H1 (cell line): ENCODE data around the gene MAPK8IP3. TPM values are rescaled to one million over a fixed set of nuclear protein-coding genes. Genes with fewer than 3 reads are reported as not detected.

Source experiments
- BCL11A ChIP-seq, 2 experiments: IDR thresholded peaks; one replicate each; pipeline ENCODE4 v1.6.1; 2011; ENCODE audit warnings: low read depth in 2 of 2, low read length in 2 of 2, mild to moderate bottlenecking in 2 of 2
- CTBP2 ChIP-seq: IDR thresholded peaks from 2 replicates; pipeline ENCODE4 v1.7.0; 2011; ENCODE audit warnings: borderline replicate concordance, mild to moderate bottlenecking, moderate library complexity, mixed read lengths, low read length; ENCODE audit not compliant: insufficient read depth, insufficient read length
- FOSL1 ChIP-seq: IDR thresholded peaks from 2 replicates; pipeline ENCODE4 v1.6.1; 2011; ENCODE audit warnings: mild to moderate bottlenecking, low read depth, low read length, moderate library complexity; ENCODE audit not compliant: insufficient read depth
- JUND ChIP-seq: IDR thresholded peaks from 2 replicates; pipeline ENCODE4 v1.6.1; 2011; ENCODE audit warnings: mild to moderate bottlenecking, improper control_type of control experiment, low read length
- KDM1A ChIP-seq: fragments of 200-600, 300-600 bp; sonication (generic); IDR thresholded peaks from 2 replicates; pipeline ENCODE4 v1.7.1; 2016; ENCODE audit warnings: mild to moderate bottlenecking, low read length, borderline replicate concordance
- NRF1 ChIP-seq: IDR thresholded peaks from 2 replicates; pipeline ENCODE4 v1.6.1; 2011; ENCODE audit warnings: mild to moderate bottlenecking, low read depth, low read length, improper control_type of control experiment
- POU5F1 ChIP-seq: IDR thresholded peaks from 2 replicates; pipeline ENCODE4 v1.6.1; 2011; ENCODE audit warnings: low read depth, mild to moderate bottlenecking, low read length, moderate library complexity
- SP1 ChIP-seq: IDR thresholded peaks from 2 replicates; pipeline ENCODE4 v1.6.1; 2011; ENCODE audit warnings: low read depth, low read length
- polyA plus RNA-seq, 7 experiments: library from polyadenylated mRNA; depleted of rRNA in 3 of 7; stranded (reverse) in 5 of 7; unstranded in 2 of 7; fragments of >200 nt in 5 of 7; fragments of 200-250 nt in 2 of 7; gene quantifications; 1 replicate in 5 of 7; 2 replicates in 1 of 7; 4 replicates in 1 of 7; pipeline versions ENCODE4 v1.2.1 to v1.2.3, GENCODE V29; 2011 to 2013; ENCODE audit warnings: missing spikeins in 2 of 7, mixed read lengths in 2 of 7
- total RNA-seq: library from RNA; stranded (reverse); fragmentation: NEBNext Ultra II Directional; extraction: Animal tissue kit (Norgen Biotek cat#: 25700); gene quantifications from 2 replicates; pipeline ENCODE4 v1.2.1, GENCODE V29; 2021
- TF ChIP-seq, protein P1 (sequence below): fragments of 300-600 bp; sonication (generic); IDR thresholded peaks from 2 replicates; pipeline ENCODE4 v1.7.1; 2012; ENCODE audit warnings: low read length, moderate library complexity, mild to moderate bottlenecking, inconsistent platforms; ENCODE audit not compliant: insufficient replicate concordance
- TF ChIP-seq, protein P2 (sequence below): IDR thresholded peaks from 2 replicates; pipeline ENCODE4 v1.6.1; 2012; ENCODE audit warnings: inconsistent platforms

Gene MAPK8IP3
- total and polyA plus RNA-seq, 2 of the 8 experiments (the other 6 are each of a cell fraction or from before 2014, with no cell fraction given): 16.9 to 43.4 TPM

DNA sequence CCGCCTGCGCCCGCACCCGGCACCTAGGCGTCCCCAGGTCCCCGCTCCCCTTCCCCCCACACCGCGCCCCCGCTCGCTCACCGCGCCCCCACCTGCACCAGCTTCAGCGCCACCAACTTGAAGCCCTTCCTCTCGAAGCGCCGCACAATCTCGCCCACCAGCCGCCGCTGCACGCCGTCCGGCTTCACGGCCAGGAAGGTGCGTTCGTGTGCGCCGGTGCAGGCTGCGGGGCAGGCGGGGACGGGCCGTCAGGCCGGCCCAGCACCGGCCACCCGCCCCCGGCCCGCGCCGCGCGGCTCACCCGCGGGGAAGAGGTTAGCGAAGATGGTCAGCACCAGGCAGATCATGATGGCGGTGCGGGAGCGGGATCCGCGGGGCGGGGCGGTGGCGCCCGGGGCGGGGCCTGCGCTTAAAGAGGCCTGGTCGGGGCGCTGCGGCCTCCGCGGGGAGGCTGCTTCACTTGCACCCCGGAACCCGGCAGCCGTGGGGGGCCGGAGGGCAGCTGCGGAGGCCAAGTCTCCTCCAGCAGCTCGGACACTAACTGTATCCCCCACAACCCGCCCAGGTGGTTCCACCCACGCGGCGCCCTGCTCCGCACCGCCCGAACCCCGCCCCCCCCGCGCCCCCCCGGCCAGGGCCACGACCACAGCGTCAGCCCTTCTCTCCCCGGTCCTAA is 65.3 kb downstream of the MAPK8IP3 start, which contains the start of gene NME3 (continued):
- TF ChIP-seq, protein P1, sequence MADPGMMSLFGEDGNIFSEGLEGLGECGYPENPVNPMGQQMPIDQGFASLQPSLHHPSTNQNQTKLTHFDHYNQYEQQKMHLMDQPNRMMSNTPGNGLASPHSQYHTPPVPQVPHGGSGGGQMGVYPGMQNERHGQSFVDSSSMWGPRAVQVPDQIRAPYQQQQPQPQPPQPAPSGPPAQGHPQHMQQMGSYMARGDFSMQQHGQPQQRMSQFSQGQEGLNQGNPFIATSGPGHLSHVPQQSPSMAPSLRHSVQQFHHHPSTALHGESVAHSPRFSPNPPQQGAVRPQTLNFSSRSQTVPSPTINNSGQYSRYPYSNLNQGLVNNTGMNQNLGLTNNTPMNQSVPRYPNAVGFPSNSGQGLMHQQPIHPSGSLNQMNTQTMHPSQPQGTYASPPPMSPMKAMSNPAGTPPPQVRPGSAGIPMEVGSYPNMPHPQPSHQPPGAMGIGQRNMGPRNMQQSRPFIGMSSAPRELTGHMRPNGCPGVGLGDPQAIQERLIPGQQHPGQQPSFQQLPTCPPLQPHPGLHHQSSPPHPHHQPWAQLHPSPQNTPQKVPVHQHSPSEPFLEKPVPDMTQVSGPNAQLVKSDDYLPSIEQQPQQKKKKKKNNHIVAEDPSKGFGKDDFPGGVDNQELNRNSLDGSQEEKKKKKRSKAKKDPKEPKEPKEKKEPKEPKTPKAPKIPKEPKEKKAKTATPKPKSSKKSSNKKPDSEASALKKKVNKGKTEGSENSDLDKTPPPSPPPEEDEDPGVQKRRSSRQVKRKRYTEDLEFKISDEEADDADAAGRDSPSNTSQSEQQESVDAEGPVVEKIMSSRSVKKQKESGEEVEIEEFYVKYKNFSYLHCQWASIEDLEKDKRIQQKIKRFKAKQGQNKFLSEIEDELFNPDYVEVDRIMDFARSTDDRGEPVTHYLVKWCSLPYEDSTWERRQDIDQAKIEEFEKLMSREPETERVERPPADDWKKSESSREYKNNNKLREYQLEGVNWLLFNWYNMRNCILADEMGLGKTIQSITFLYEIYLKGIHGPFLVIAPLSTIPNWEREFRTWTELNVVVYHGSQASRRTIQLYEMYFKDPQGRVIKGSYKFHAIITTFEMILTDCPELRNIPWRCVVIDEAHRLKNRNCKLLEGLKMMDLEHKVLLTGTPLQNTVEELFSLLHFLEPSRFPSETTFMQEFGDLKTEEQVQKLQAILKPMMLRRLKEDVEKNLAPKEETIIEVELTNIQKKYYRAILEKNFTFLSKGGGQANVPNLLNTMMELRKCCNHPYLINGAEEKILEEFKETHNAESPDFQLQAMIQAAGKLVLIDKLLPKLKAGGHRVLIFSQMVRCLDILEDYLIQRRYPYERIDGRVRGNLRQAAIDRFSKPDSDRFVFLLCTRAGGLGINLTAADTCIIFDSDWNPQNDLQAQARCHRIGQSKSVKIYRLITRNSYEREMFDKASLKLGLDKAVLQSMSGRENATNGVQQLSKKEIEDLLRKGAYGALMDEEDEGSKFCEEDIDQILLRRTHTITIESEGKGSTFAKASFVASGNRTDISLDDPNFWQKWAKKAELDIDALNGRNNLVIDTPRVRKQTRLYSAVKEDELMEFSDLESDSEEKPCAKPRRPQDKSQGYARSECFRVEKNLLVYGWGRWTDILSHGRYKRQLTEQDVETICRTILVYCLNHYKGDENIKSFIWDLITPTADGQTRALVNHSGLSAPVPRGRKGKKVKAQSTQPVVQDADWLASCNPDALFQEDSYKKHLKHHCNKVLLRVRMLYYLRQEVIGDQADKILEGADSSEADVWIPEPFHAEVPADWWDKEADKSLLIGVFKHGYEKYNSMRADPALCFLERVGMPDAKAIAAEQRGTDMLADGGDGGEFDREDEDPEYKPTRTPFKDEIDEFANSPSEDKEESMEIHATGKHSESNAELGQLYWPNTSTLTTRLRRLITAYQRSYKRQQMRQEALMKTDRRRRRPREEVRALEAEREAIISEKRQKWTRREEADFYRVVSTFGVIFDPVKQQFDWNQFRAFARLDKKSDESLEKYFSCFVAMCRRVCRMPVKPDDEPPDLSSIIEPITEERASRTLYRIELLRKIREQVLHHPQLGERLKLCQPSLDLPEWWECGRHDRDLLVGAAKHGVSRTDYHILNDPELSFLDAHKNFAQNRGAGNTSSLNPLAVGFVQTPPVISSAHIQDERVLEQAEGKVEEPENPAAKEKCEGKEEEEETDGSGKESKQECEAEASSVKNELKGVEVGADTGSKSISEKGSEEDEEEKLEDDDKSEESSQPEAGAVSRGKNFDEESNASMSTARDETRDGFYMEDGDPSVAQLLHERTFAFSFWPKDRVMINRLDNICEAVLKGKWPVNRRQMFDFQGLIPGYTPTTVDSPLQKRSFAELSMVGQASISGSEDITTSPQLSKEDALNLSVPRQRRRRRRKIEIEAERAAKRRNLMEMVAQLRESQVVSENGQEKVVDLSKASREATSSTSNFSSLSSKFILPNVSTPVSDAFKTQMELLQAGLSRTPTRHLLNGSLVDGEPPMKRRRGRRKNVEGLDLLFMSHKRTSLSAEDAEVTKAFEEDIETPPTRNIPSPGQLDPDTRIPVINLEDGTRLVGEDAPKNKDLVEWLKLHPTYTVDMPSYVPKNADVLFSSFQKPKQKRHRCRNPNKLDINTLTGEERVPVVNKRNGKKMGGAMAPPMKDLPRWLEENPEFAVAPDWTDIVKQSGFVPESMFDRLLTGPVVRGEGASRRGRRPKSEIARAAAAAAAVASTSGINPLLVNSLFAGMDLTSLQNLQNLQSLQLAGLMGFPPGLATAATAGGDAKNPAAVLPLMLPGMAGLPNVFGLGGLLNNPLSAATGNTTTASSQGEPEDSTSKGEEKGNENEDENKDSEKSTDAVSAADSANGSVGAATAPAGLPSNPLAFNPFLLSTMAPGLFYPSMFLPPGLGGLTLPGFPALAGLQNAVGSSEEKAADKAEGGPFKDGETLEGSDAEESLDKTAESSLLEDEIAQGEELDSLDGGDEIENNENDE: no peak
- TF ChIP-seq CTBP2 (no peak), JUND (no peak), BCL11A (IDR thresholded peaks at IDR 0.05; ENCODE audit: low read depth in 2 of 2, low read length in 2 of 2) (no peak), KDM1A (no peak), SP1 (no peak), FOSL1 (0 out of 2 replicates have a peak, but pooled peaks have one; percentile 19), NRF1 (no peak), POU5F1 (no peak)
- TF ChIP-seq, protein P2, sequence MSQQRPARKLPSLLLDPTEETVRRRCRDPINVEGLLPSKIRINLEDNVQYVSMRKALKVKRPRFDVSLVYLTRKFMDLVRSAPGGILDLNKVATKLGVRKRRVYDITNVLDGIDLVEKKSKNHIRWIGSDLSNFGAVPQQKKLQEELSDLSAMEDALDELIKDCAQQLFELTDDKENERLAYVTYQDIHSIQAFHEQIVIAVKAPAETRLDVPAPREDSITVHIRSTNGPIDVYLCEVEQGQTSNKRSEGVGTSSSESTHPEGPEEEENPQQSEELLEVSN: no peak
